Suppressor macrophage treated with lipopolysaccharide for 1 hour (primary cell): ENCODE data around the gene OR6B2.

Source experiments
- DNase-seq, 3 donors: peaks; one replicate each; pipeline ENCODE4 v3.0.0-alpha.2; 2020 to 2022

The OR6B2 gene

DNA sequence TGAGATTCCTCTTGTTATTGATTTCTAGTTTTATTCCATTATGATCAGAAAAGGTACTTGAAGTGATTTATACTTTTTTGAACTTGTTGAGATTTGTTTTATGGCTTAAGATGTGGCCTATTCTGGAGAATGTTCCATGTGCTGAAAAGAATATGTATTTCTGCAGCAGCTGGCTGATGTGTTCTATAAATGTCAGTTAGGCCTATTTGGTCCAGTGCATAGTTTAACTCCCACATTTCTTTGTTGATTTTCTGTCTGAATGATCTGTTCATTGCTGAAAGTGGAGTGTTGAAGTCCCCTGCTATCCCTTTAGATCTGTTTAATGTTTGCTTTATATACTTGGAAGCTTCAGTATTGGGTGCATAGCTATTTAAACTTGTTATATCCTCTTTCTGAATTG lies 7.1 kb upstream of the OR6B2 start:
- no peak for DNase-seq

DNA sequence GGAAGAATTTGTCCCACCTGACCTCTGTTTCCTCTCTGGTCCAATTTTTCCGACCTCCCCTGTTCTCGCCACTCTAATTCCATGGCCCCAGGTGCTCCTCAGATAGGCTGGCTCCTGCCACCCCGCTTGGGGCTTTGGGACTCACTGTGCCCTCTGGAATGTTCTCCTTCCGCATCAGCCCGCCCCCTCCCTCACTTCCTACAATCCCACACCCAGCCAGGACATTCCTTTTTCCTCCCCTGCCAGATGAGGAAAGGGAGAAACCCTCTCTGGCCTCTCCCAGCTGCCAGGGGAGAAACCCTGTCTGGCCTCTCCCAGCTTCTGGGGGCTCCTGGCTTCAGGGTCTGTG lies 3.1 kb upstream of the OR6B2 start:
- no peak for DNase-seq

DNA sequence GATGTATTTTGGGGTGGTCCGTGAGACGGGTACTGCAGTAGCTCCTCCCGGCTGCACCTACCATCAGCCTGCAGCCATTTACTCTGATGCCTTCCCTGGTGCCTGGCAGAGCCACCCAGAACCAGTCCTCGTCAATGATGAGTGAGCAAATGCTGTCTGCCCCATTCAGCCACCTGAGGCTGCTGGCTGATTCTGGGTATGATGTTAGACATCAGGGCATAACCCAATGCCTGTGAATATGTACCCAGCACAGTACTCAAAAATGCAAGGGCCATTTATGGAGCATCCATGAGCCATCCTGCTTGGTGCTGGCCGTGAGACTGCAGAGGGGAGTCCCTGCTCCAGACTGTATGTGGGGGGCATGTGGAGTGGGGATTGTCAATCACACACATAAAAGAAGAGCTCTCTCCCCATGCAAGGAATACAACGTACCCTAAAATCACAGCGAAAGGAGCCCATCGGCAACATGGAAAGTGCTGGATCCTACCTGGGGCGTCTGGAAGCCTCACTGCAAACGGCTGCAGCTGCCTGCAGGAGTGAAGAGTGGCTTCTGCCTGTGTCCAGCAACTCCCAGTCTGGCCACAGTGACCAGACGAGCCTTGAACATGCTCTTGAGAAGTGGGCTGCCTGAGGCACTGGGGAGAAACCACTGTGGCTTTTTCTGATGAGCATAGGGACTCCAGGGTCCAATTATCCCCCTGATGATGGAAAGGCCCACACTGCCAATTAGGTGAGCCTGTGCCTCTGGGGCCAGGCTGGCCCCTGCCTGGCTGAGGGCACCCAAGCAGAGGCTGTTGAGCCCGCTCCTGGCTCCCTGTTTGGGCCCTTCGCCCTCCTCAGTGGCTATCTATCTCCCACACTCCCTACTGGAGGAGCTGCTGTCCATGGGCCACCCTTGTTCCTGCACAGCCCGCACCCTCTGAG lies 2.4 kb upstream of the OR6B2 start:
- no peak for DNase-seq

DNA sequence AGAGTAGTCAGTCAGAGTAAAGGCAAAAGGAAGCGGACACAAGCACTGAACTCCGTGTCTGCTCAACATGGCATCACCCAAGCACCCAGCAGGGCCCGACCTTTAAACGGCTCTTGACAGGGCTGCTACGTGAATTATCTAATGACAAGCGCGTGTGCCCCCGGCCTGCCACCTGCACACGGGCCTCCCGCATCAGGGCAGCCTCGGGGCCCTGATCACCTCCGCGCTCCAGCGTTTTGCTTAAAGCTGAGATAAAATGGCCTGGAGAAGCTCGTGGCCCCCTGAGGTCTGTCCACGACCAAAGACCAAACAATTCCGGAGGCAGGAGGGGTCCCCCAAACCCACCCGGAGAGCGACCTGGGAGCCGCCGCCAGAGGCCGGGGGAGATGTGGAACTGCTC lies 5.5 kb downstream of the OR6B2 start:
- DNase-seq = peak; percentile 8 to 26 (median 21)

DNA sequence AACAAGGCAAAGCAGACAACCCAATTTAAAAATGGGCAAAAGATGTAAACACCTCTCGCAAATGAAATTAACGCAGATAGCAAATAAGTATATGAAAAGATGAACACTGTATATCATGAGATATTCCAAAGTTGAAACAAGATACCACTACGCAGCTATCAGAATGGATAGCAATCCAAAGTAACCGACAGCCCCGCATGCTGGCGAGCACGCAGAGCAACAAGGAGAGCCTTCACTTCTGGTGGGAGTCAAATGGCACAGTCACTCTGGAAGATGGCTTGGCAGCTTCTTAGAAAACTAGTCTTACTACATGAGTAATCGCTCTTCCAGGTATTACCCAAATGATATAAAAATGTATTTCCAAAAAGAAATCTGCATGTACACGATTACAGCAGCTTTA lies 6.4 kb downstream of the OR6B2 start:
- DNase-seq = no peak

DNA sequence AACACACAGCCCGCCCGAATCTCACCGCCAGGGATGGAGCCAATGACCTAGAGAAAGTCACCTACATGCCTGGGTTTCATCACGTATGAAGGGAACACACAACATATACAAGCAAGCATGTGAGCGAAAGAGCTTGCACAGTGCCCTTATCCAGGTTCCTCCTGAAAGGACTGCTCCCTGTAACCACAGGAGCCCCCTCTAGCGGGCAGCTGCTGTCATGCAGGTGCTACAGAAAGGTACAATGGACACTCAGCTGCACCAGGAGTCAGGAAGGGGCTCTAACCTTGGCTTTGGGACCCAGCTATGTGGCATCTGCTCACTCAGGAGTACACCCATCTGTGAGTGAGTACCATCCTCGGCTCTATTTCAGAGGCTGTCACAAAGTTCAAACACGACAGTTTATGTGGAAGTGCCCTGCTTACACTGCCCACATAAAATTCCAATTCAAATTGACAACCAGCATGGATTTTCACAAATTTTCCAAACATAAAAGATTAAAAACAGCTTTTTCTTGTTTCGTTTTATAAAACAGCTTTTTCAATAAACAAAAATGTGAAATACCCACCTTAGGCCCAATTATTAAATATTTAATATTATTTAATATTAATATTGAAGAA lies 8.6 kb downstream of the OR6B2 start:
- peak; percentile 71 to 82 (median 72) for DNase-seq

DNA sequence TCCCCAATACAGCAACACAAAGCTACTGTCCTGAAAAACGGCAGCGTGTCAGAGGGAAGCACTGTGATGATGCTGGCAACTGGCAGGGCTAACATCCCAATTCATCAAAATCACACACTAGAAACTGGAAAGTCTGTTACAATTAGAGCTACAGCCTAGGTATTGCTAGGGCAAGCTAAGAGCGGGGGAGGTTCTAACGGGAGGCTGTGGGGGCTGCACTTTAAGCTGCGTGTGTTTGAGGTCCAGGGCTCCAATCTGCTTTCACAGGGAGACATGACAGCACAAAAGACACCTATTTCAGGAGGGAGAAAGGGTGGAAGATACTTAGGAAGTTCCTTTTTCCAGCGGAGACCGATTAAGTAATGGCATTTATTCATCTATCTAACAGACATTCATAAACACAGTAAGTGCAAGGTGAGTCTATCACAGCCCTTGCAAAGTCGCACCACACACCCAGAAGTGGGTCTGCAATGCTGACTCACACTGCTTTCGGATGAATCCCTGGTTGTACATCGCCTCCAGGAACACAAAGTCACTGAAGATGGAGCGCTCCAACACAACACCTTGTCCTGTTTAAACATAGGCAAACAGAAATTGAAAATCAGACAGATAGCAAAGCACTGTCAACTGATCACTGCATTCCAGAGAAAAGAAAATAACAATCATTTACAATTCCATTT lies 12.0 kb downstream of the OR6B2 start:
- DNase-seq = no peak

DNA sequence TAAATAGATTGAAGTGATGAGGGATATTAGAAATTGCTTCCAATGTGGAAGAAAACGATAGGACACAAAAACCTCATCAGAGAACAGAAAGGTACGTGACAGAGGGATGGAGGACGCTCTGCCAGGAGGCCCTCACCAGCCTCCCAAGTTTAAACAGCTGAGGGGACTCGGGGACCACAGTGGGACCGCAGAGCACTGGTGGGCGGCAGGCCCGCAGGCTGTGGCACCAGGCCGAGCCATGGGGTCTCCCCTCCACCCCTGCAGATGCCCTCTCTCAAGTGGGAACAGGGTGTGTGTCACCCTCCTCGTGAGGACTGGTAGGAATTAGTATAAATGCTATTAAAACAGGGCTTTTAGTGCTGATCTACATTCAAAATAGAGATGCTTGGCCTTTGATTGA lies 15.9 kb downstream of the OR6B2 start:
- no peak for DNase-seq

DNA sequence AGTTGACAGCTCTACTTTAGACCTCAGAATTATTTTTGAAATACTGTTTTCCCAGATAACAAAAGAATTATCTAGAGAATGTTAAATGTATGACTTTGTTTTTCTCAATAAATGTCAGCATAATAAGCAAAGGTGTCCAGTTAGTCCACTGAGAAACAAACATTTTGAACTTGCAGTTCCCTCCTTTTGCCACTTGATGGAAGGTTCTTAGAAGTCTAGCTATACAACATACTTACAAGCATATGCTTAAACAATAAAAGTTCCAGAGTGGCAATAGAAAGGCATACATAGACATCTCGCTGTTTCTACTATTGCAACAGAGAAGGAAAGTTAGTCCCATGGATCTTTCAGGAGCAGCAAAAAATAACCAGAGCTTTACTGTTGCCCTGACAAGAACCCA lies 16.9 kb downstream of the OR6B2 start:
- DNase-seq = no peak

DNA sequence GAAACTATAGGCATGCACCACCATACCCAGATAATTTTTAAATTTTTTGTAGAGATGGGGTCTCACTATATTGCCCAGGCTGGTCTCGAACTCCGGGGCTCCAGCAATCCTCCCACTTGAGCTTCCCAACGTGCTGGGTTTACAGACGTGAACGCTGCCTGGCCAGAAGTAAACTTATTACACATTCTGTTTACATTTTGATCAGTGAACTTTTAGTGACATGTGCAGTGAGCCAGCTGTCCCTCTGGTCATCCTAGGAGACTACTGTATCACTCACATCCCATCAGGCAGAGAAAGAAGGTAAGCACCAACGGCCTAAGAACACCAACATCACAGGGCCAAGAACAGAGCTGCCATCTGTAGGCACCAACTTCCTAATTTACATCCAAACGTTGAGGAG lies 27.2 kb downstream of the OR6B2 start:
- DNase-seq = no peak

DNA sequence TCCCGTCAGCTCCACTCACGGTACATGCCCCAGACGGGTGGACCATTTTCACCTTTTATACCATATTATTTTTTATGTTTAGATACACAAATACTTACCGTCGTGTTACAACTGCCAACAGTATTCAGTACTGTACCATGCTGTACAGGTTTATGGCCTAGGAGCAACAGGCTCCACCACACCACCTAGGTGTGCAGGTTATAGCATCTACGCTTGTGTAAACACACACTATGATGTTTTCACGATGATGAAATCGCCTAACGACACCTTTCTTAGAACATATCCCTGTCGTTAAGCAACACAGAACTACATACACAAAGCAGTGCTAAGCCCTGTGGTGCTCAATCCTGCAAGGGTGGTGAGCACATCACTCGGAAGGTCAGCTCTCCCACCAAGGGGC lies 29.6 kb downstream of the OR6B2 start:
- DNase-seq = no peak

DNA sequence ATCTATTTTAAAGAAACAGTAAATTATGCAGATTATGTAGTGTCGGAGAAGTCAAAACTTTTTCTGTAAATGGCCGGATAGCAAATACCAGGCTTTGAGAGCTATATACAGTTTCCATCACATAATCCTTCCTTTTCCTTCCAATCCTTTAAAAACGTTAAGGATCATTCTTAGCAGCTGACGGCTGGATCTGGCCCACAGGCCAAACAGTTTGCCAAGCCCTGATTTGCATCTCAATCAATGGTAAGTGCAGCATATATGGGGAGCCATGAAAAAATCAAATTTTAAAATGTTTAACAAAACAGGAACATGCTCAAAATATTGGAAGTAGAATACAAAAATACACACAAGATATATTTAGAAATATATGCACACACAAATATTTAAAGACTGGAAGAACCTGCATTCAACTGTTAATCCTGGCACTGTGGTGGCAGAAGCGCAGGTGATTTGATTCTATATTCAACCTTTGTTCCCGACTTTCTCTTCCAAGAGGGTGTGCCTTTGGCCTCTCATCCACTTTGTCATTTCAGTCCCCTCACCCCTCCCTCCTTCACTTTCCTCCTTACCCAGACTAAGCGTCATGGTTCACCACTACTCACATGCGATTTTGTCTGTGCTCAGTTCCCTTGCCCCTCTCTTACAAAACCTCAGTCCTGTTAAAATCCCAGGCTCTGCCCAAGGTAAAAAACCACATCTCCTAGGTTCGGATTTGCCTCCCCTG lies 32.4 kb downstream of the OR6B2 start:
- no peak for DNase-seq

DNA sequence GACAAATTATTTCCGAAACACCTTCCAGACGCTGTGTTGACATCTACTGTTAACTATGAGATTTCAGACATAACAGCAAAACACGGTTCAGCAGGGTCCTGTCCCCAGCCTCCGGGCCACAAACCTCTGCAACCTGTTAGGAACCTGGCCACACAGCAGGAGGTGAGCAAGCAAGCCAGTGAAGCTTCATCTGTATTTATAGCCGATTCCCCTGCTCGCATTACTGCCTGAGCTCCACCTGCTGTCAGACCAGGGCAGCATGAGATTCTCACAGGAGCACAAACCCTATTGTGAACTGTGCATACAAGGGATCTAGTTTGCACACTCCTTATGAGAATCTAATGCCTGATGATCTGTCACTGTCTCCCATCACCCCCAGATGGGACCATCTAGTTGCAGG lies 36.1 kb downstream of the OR6B2 start:
- DNase-seq = no peak

DNA sequence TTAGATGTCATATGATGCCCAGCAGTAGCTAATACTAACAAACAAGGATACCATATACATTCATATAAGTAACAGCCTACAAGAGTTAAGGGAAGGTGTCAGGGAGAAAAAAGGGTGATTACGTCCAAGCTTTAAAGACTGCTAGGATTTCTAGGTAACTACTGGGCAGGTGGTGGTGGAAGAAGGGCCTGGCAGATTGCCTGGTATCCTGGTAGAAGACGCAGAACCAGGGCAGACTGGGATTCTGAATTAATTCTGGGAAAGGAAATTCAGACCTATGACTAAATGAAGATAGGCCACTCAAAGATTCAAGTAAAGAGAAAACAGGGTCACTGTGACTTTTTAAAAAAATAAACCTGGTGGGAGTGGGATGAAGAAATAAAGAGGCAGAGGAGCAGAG lies 36.9 kb downstream of the OR6B2 start:
- DNase-seq = no peak

DNA sequence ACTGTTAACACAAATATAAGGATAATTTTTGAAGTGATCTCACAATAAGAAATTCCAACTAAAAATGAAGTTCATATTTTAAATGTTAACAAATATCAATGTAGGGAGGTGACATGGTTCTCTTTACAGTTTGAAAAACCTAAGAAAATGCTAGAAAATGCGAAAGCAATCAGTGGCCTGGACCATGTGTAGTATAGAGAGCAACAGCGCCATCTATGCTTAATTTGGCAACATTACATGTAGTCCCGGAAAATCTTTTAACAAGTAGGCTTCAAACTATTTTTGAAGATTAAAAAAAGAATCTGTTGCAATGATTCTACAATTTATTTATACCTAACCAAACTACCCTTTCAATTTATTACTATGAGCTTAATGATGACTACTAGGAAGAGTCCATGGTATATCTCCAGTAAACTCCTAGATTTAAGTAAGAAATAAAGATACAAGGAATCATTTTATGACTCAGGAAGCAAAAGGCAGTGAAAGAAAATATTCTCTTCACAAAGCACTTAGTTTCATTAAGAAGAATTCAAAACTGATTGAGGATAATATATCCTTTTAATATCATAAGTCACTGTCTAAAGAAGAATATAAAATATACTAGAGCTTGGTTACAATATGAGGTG lies 38.4 kb downstream of the OR6B2 start:
- peak; percentile 48 to 82 (median 71) for DNase-seq

DNA sequence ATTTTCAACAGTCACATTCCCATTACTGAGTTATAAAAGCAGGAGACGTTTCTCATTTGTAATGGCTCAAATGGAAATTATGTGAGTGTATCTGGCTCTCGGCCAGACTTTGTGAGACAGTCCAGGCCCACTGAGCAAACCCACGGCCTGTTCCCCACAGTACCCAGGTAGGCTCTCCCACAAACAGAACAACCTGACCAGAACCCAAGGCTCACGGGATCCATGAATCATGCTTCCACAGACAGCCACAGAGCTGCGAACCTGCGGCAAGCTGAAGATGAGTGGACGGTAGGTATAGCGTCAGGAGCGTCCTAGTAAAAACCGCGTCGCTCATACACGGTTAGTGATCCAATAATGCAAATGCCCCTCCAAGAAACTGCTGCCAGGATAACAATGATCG lies 39.3 kb downstream of the OR6B2 start:
- no peak for DNase-seq

DNA sequence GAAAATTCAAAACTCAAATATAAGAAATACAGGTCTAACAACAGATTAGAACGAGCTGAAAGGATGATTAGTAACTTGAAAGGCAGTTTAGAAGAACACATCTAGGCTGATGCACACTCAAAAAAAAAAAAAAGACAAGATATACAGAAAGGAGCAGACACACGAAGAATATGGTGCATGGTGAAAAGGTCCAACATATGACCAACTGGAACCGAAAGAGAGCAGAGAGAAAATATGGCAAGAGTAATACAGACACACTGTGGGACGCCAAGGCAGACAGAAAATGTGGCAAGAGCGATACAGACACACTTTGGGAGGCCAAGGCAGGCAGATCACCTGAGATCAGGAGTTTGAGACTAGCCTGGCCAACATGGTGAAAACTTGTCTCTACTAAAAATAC lies 44.9 kb downstream of the OR6B2 start:
- no peak for DNase-seq

DNA sequence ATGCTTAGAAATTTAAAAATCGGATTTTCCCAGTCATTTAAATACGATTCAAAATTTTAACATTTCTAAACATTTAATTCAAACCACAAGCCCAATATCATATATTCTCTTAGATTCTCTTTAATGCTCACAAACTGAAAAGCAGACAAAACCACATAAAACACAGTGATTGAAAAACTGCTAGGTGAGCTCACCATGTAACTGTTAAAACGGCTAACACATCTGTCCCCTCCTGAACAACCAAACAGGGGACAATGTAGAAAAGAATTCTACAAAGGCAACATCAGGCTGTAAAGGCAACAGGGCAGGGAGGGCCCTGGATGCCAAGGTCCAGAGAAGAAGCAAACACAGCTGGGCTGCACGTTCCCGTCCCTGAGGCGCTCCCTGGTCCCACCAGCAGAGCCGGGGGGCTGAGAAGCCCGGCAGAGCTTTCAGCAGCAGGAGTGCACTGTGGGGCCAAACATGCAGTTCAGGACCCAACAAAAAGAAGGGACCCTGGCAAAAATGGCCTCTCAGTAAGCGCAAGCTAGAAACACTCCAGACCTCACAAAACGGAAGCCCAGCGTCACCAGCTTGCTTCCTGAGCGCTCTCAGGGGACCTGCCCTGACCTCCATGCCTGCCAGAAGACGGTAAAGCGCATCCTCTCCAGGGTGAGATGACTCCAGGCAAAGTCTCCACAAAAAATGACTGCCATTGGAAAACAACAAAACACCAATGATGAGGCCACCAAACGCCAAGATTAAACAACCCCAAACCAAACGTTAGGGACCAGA lies 45.6 kb downstream of the OR6B2 start:
- DNase-seq = no peak

DNA sequence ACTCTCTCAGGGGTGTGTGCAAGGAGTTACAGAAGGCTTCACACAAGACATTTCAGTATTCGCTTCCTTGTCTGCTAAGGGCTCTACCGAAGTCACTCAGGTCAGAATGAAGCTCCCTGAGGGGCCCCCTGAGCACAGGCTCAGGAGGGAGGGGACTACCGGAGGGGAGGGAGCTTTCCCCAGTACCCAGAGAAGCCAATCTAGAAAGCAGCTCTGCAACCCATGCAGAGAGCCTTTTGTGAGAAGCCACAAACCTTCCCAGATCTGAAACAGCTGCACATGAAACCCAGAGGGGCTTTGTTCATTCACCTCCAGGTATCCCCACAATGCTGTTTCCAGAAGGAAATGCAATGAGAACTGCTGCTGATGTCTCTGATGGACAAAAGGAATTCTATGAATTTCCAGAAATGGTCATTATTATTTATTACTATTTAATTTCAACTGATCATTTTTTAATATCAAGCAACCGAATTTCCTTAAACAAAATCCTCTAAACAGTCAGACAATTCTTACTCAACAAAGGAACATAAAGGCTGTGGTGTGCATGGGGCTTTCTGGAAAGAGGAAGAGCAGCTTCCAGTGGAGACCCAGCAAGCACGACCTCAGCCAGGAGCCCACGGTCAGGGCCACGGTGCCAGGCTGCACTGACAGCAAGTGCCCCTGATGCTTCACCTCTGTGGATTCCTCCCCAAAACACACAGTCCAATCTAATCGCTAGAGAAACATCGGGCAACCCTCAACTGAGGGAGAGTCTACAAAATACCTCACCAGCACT lies 47.0 kb downstream of the OR6B2 start:
- peak in 2 of 3 donors; percentile 17 to 40 for DNase-seq
